Measurements from ENCODE around the gene OR2A1.
"Not testable (repeated sequence)": the region's sequence is repeated elsewhere in the genome, so short reads cannot be mapped to it uniquely, and the experiment has no call there.

The OR2A1 gene, protein sequence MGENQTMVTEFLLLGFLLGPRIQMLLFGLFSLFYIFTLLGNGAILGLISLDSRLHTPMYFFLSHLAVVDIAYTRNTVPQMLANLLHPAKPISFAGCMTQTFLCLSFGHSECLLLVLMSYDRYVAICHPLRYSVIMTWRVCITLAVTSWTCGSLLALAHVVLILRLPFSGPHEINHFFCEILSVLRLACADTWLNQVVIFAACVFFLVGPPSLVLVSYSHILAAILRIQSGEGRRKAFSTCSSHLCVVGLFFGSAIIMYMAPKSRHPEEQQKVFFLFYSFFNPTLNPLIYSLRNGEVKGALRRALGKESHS

DNA sequence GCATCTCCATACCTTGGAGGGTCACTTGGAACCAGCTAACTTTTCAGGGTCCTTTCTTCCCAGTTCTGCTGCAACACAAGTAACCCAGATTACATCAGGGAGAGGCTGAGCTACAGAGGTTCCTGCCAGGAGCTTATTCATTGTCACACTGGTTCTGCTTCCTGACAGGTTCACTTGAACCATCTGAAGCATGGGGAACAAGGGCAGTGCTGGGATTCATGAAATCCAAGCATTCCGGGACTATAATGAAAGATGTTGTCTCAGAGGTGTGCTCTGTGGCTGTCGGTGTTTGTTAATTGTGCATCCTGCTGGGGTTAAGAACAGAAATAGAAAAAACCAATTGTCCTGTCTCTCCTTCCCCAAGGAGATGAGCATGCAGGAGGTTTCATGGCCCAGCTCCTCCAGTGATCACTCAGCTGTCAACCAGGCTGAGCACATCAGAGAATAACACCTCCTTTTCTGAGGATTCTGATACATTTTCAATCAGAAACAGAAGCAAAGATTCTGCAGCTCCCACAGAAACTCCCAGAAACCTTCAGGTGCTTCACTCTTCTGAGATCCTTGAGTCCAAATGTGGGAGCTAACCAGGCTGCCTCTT lies at the start of gene OR2A1:
Gene OR2A1 (plus strand): TSS at position 548 of the 598 bp plus-strand sequence. CDS start 5,706 bp downstream, outside the sequence.
- DNase-seq (ENCODE audit: low read depth in 1 of 2, low spot score in 1 of 2), result not testable (repeated sequence)

GRCh38 chr7:144264692-144265091 lies 47.5 kb upstream of the OR2A1 start, which contains the start of gene OR2A7:
OR2A7 (minus strand) TSS chr7:144264792; CDS start chr7:144259628, 5,164 bp downstream.
- DNase-seq (ENCODE audit: low read depth in 1 of 2, low spot score in 1 of 2), result not testable (repeated sequence)

DNA sequence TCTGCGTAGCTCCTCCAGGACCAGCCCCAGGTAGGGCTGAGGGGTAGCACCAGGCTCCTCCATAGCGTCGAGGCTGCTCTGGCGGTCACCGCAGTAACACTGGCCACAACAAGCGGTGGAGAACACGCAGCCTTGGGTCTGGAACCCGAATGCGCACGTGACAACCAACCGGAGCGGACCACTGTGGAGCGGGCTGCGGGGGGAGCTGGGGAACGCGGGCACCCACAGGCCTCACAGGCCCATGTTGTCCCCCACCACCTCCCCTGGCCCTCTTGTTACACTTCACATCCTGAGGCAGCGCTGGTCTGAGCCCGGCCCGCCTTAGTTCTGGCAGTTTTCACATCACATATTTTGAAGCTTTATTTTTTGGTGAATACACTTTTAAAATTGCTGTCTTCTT lies 43.0 kb upstream of the OR2A1 start, which contains the start of gene CTAGE8:
Gene CTAGE8 (minus strand): TSS at position 101 of the 400 bp plus-strand sequence. CDS start 38 bp downstream, at position 63.
- not testable (repeated sequence) for DNase-seq (ENCODE audit: low read depth in 1 of 2, low spot score in 1 of 2)

DNA sequence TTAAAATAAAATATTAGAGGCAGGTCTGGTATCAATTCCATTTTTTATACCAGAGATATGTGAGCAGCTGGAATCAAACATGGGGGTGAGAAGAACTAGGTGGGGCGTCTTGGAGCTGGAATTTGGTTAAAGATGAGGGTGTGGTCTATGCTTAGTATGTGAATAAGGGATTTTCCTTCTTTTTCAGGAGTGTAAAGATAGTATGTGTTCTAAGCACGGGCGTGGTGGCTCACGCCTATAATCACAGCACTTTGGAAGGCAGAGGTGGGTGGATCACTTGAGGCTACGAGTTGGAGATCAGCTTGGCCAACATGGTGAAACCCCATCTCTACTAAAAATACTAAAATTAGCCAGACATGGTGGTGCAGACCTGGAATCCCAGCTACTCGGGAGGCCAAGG lies 36.9 kb upstream of the OR2A1 start:
- DNase-seq (ENCODE audit: low read depth in 1 of 2, low spot score in 1 of 2), result not testable (repeated sequence)

DNA sequence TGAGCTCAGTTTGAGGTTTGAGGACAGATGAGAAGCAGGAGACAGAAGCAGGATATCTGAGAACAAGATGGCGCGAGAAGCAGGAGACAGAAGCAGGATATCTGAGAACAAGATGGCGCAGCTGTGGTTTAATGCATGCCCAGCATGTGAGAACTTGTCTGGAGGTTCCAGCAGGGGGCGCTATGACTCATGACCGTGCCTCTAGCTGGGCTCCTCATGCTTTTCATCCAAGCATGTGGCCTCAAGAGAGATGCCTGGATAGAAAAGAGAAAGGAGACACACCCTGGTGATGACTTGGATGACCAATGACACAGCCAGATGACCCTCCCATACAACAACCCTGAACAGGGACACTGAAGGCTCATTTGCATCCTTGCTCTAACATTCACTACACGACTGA lies 32.2 kb upstream of the OR2A1 start:
- DNase-seq (ENCODE audit: low read depth in 1 of 2, low spot score in 1 of 2), result not testable (repeated sequence)

- not testable (repeated sequence) for DNase-seq (ENCODE audit: low read depth in 1 of 2, low spot score in 1 of 2)
Measured at GRCh38 chr7:144281981-144282380, 30.2 kb upstream of the OR2A1 start.

GRCh38 chr7:144282490-144282889 lies 29.7 kb upstream of the OR2A1 start:
- DNase-seq (ENCODE audit: low read depth in 1 of 2, low spot score in 1 of 2), result not testable (repeated sequence)

DNA sequence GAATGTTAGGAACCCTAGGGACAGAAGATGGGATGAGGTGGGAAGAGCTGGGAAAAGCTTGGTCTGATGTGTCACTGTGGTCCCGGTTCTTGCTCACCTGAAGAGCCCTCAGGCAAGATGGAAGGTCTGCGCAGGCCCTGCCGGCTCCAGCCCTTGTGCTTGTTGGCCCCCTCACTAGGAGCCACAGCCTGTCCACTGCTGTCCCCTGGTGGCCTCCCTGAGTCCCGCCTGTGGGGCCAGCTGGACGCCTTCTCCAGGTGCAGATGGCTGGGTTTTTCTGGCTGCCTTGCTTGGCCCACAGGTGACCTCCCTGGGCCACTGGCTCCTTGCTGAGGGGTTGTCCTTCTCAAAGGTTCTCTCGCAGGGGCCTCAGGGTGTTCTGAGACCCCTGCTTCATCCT lies 28.5 kb upstream of the OR2A1 start:
- DNase-seq (ENCODE audit: low read depth in 1 of 2, low spot score in 1 of 2), result not testable (repeated sequence)

DNA sequence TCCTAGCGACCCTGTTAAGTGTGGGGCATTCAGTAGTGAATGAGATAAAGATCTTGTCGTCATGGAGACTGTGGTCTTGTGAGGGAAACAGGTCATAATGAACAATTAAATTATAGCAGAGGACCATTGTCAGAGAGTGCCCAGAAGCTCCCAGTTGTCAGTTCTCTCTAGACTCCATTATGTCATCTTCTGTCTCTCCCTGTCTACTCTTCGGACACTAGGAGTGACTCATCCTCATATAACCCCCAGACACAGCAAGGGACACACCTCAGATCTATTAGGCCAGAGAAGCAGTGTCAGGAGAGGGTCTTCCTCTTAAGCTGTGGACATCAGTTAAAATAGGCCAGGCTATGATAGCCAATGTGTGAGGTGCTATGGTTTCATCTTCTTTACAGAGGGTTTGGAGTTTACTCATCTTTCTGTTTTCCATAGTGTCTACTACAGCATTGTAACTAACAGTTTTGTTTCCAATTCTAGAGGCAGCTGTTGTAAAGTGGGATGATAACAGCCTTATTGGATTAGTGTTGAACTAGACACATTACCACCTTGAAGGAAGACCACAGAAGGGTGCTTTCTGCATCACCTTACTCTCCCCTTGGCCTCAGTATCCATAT lies 24.9 kb upstream of the OR2A1 start:
- DNase-seq (ENCODE audit: low read depth in 1 of 2, low spot score in 1 of 2), result not testable (repeated sequence)

- DNase-seq (ENCODE audit: low read depth in 1 of 2, low spot score in 1 of 2), result not testable (repeated sequence)
Measured at GRCh38 chr7:144291607-144292006, 20.6 kb upstream of the OR2A1 start.

GRCh38 chr7:144292384-144293161 lies 19.6 kb upstream of the OR2A1 start:
- not testable (repeated sequence) for DNase-seq (ENCODE audit: low read depth in 1 of 2, low spot score in 1 of 2)

DNA sequence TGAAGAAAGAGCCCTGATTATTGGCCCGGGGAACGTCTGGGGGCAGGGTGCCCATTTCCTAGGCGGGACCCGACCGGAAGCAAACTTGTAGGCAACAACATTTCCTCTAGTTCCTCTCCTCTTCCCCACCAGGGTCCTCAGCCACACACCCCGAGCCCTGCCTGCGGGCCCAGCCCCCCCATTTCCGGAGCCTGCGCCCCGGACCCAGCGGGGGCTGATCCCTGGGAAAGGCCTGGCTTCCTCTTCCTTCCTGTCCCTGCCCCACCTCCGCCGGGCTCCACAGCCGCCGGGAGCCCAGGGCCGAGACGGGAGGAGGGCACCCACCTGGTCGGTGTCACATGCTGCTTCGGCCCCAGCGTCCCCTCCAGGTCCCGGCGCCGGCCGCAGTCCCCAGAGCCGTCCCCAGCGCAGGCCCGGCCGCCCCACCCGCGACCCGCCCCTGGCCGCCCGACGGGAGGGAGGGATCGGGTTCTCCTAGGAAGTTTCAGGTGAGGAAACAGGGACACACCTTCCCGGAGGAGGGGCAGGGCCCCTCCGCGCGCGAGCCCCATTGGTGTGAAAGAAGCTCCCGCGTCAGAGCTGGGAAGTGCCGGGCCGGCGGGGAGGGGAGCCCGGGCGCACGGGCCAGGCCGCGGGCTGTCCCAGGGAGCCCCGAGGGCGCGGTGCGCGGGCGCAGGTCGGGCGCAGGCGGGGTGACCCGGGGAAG lies 18.3 kb upstream of the OR2A1 start:
- not testable (repeated sequence) for DNase-seq (ENCODE audit: low read depth in 1 of 2, low spot score in 1 of 2)

- not testable (repeated sequence) for DNase-seq (ENCODE audit: low read depth in 1 of 2, low spot score in 1 of 2)
Measured at GRCh38 chr7:144302578-144303303, 9.5 kb upstream of the OR2A1 start.

DNA sequence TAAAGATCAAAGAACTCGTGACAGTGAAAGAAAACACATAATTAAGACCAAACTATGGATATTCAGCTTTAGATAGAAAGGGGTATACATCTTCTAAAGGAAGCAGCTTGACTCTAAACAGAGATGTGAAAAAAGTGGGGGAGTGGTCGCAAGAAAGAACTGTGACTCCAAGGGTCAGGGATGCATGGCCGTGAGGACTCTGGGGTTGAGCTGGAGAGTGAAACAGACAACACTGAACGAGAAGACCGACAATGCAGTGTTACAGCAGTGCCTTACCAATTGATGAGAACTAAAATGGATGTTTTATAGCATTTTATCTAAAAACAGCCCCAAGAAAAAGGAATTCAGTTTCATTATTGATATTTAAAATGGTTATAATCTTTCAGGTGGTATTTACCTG lies 8.6 kb upstream of the OR2A1 start:
- not testable (repeated sequence) for DNase-seq (ENCODE audit: low read depth in 1 of 2, low spot score in 1 of 2)

DNA sequence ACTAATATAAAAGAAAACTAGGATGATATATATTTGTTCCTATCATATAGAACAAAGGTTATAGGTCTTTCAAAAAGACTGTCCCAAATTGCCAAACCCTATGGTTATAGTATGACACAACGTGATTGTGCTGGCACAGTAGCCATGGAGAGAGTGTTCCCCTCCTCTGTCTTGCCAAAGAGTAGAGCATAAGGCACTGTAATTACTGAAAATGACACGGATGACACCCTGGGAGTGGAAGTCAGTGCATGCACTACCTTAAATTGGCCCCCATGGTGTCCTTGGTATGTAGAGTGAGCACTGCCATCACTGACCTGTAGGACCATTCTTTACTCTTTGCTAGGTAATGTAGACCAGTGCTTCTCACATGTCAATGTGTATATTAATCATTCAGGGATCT lies 7.1 kb upstream of the OR2A1 start:
- DNase-seq (ENCODE audit: low read depth in 1 of 2, low spot score in 1 of 2), result not testable (repeated sequence)

- not testable (repeated sequence) for DNase-seq (ENCODE audit: low read depth in 1 of 2, low spot score in 1 of 2)
Measured at GRCh38 chr7:144309702-144310101, 2.5 kb upstream of the OR2A1 start.

DNA sequence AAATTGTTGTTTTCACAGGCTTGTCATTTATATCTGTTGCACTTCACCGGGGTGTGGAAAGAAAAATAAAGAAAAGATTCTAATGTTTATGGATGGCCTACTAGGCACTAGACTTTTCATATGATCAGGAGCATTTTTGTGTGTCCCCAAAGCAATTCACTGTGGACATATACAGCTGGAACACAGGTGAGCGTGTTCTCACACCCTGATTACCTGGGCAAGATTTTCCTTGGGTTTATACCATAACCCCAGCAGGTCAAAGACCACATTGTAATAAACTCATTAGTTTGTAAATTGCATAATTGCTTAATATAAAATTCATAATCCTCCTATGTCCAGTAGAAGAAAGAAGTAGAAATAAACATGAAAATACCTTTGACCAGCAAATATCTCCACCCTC lies 1.0 kb upstream of the OR2A1 start:
- DNase-seq (ENCODE audit: low read depth in 1 of 2, low spot score in 1 of 2), result not testable (repeated sequence)

GRCh38 chr7:144317537-144317936 lies 5.3 kb downstream of the OR2A1 start:
- not testable (repeated sequence) for DNase-seq (ENCODE audit: low read depth in 1 of 2, low spot score in 1 of 2)

DNA sequence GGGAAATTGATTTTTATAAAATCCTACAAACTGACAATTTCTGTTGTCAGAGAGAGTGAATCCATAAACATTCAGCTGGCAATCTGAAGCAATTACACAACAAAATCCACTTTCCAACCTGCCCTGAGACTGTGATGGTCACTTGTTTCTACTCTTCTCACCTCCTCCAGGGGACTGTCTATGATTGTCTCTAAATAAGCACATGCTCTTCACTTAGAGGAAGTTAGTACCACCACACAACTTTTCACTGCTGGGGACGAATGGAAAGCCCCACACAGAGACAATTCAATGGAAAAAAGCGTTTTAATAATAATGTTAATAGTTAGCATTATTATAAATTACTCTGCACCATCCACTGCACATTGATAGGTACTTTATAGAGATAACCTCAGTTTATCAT lies 7.3 kb downstream of the OR2A1 start:
- DNase-seq (ENCODE audit: low read depth in 1 of 2, low spot score in 1 of 2), result not testable (repeated sequence)
